ENCODE measurements around the gene NLK.
"Not testable (repeated sequence)": the region's sequence is repeated elsewhere in the genome, so short reads cannot be mapped to it uniquely, and the experiment has no call there.

Gene NLK

DNA sequence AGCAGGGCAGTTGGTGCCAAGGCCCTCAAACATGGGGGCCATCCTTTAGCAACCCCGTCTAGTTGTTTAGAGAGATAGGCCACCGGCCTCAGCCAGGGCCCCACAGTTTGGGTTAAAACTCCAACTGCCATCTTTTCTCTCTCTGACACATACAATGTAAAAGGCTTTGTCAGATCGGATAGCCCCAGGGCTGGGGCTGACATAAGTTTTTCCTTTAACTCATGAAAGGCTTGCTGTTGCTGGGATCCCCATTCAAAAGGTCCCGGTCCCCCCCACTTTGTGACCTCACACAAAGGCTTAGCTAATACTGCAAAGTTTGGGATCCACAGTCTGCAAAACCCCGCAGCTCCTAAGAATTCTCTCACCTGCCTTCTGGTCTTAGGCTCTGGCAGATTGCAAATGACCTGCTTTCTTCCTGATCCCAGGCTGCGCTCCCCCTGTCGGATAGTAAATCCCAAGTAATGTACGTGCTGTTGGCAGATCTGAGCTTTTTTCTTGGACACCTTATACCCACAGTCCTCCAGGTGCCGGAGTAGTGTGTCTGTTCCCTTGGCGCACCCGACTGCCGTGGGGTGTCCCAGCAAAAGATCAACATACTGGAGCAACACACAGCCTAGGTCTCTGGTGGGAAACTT lies 192.7 kb downstream of the NLK start:
- FAIRE-seq = not testable (repeated sequence)

DNA sequence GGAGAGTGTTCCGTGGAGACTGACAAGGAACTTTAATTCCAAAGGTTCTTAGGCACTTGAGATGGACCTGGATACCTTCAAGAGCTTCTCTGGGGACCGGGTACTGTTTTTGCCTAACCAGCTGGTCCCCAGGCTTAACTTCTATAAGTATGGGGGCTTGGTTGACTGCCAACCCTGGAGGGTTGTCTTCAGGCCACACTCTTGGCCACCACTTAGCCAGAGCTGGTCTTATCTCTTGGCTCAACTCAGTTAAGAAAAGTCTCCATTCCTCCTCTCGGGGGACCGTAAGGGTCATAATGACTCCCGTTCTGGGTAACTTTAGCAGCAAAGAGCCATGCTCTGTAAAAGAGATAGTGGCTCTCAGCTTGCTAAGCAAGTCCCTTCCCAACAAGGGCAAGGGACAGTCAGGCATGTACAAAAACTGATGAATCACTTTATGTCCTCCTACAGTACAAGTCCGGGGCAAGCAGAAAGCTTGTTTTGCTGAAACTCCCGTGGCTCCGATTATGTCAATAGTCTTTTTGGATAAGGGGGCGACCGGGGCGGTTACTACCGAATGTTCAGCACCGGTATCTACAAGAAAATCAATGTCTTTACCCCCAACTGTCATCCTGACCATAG lies 193.7 kb downstream of the NLK start:
- not testable (repeated sequence) for FAIRE-seq

DNA sequence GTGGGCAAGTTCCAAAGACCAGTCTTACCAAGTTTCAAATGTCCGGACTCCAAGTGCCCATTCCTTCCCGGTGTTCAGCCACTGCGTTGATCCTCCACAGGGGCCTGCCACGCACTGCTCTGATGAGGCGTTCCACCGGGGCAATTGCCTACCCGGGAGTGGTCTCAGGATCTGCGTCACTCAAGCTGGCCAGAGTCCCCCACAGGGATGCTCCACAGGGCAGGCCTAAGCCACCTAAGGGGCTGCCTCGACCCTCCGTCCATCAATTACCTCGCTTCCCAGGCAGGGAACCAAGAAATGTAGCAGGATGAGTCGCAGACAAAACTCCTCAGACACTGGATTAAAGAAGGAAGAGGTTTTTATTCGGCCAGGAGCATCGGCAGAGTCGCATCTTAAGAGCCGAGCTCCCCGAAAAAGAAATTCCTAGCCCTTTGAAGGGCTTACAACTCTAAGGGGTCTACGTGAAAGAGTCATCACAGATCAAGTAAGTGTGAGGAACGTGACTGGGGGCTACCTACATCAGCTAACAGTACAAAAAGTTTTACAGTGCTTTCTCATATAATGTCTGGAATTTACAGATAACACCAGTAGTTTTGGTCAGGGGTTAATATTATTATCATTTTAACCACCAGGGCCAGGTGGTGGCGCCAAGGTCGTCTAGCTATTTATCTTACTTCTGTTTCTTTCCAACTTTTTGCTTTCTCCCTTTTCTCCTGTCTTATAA lies 196.2 kb downstream of the NLK start:
- FAIRE-seq = not testable (repeated sequence)

DNA sequence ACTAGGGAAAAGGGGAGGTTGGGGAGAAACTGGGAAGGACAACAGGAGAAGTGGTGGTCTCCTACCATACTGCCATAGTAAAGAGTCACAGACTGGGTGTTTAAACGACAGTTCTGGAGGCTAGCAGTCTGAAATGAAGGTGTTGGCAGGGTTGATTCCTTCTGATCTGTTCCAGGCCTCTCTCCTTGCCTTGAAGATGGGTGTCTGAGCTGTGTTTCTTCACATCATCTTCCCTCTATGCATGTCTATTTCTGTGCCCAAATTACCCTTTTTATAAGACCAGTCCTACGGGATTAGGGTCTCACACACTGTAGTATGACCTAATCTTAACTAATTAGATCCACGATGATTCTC lies 196.8 kb downstream of the NLK start:
- FAIRE-seq = no peak

DNA sequence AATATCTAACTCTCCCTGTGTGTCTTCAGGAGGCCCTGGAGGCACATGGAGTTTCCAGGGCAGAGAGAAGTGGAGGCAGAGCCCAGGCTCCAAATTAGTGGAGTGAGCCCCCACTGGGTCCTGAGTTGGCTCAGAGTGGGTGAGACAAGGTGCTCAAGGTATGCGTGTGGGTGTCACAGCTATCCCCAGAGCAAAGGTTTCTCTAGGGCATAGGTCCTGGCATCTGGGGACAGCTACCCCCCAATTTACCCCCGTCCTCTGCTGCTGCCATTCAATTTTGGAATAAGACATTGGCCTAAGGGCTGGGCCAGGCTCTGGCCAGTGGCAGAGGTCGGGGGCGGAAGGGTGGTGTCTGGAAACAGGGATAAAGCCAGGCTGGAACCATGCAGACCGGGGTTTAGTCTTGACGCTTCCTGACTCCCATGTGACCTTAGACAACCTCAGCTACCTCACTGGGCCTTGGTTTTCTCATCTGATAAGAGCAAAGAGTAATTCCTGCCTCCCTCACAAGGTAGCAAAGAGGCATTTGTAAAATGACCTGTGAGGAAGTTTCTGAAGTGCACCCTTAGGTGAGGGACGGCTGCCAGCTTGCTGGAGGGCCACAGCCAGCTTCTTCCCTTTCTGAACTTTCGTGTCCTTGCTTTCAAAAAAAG lies 198.3 kb downstream of the NLK start:
- FAIRE-seq = no peak

DNA sequence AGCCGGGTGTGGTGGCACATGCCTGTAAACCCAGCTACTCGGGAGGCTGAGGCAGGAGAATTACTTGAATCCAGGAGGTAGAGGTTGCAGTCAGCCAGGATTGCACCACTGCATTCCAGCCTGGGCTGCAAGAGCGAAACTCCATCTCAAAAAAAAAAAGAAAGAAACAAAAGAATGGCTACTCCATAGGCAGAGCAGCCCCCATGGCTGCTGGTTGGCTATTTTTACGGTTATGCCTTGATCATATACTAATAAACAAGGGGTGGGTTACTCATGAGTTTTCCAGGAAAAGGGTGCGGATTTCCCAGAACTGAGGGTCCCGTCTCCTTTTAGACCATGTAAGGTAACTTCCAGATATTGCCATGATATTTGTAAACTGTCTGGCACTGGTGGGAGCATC lies 200.3 kb downstream of the NLK start:
- FAIRE-seq = no peak

DNA sequence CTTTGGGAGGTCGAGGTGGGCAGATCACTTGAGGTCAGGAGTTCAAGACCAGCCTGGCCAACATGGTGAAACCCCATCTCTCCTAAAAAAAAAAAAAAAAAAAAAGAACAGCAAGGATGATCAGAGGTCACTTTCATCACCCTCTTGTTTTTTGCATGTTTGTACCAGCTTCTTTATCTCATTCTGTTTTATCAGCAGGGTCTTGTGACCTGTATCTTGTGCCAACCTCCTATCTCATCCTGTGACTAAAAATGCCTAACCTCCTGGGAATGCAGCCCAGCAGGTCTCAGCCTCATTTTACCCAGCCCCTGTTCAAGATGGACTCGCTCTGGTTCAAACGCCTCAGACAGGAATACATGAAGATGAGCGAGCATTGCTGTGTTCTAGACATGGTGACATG lies 200.8 kb downstream of the NLK start:
- not testable (repeated sequence) for FAIRE-seq

DNA sequence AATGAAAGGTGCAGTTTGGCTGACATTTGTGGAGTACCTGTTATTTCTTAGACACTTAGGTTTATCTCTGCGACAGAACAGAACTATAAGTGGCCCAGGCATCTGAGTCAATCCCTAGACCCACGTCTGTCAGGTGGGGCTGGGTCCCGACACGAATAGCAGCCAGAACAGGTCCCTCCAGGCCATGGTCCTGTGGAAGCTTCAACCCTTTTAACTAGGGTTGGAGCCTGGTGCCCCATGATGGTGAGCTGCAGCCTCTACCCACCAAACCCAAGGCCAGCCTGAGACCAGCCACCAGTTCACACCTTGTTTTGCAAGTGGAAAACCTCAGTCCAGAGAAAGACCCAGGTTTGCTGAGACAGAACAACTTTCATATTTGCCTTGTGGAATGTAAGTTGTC lies 202.0 kb downstream of the NLK start:
- FAIRE-seq = no peak

All from endometrium (tissue), 2 donors.